HEK293 (cell line): ENCODE measurements around the gene HEPACAM.

Experiments used
- CTCF ChIA-PET: fragments of 350-600 bp; formaldehyde crosslinking; extraction: SDS; loops from one replicate; lab custom pipeline; 2021; ENCODE audit warnings: antibody characterized with exemption; lab: Yijun Ruan, JAX
- POLR2A ChIA-PET: fragments of 300-600 bp; formaldehyde crosslinking; extraction: SDS; loops from one replicate; lab custom pipeline; 2020; ENCODE audit warnings: antibody characterized with exemption, inconsistent platforms; lab: Yijun Ruan, JAX
- H3K27ac ChIP-seq: fragments of 200-500 bp; sonication (Bioruptor generic); 2 replicates; pipeline ENCODE4 v1.5.1; 2014; ENCODE audit warnings: low read depth, low read length, control low read depth, inconsistent platforms; ENCODE audit errors: extremely low read depth
- H3K36me3 ChIP-seq, 2 experiments: fragments of 200-500 bp in 1 of 2; sonication (Bioruptor generic) in 1 of 2; 1 replicate in 1 of 2; 2 replicates in 1 of 2; pipeline ENCODE4 v1.5.1; 2014 to 2017; ENCODE audit warnings: inconsistent platforms in 2 of 2, low read length in 2 of 2; ENCODE audit not compliant: control insufficient read depth in 2 of 2, insufficient read depth in 1 of 2
- H3K4me1 ChIP-seq: fragments of 200-500 bp; sonication (Bioruptor generic); 2 replicates; pipeline ENCODE4 v1.5.1; 2014; ENCODE audit warnings: mild to moderate bottlenecking, low read length, inconsistent platforms; ENCODE audit not compliant: control insufficient read depth, insufficient read depth
- H3K4me3 ChIP-seq: 2 replicates; pipeline ENCODE4 v1.5.1; 2011; ENCODE audit warnings: low read depth, mild to moderate bottlenecking, control low read depth, low read length, moderate library complexity
- H3K9me3 ChIP-seq: fragments of 200-500 bp; sonication (Bioruptor generic); 2 replicates; pipeline ENCODE4 v1.5.1; 2014; ENCODE audit warnings: low read depth, low read length, inconsistent platforms; ENCODE audit not compliant: control insufficient read depth, insufficient read depth
- MEIS1 ChIP-seq: sonication (generic); formaldehyde crosslinking; IDR thresholded peaks from 2 replicates; pipeline ENCODE4 v1.8.1; 2022; ENCODE audit warnings: missing genetic modification reagents, mild to moderate bottlenecking, borderline replicate concordance
- SP3 ChIP-seq: fragments of 450-650 bp; formaldehyde crosslinking; IDR thresholded peaks from 2 replicates; pipeline ENCODE4 v1.5.1; 2016; ENCODE audit warnings: missing biosample characterization, missing genetic modification characterization
- TRIM28 ChIP-seq: IDR thresholded peaks from 2 replicates; pipeline ENCODE4 v1.6.1; 2011; ENCODE audit warnings: low read length, control low read depth, borderline replicate concordance
- TSHZ1 ChIP-seq: fragments of 450-650 bp; formaldehyde crosslinking; IDR thresholded peaks from 2 replicates; pipeline ENCODE4 v1.5.1; 2016; ENCODE audit warnings: missing biosample characterization, missing genetic modification characterization, borderline replicate concordance
- ZBTB10 ChIP-seq: fragments of 450-650 bp; formaldehyde crosslinking; IDR thresholded peaks from 2 replicates; pipeline ENCODE4 v1.5.1; 2016; ENCODE audit warnings: missing biosample characterization, missing genetic modification characterization
- ZBTB8A ChIP-seq: fragments of 450-650 bp; formaldehyde crosslinking; IDR thresholded peaks from 2 replicates; pipeline ENCODE4 v1.5.1; 2016; ENCODE audit warnings: missing biosample characterization, missing genetic modification characterization
- ZNF112 ChIP-seq: fragments of 450-650 bp; formaldehyde crosslinking; IDR thresholded peaks from 2 replicates; pipeline ENCODE4 v1.5.0; 2017; ENCODE audit warnings: missing biosample characterization, missing genetic modification characterization
- ZNF146 ChIP-seq: fragments of 450-650 bp; formaldehyde crosslinking; IDR thresholded peaks from 2 replicates; pipeline ENCODE4 v1.5.1; 2016; ENCODE audit warnings: missing biosample characterization, missing genetic modification characterization
- ZNF16 ChIP-seq: fragments of 450-650 bp; formaldehyde crosslinking; IDR thresholded peaks from 2 replicates; pipeline ENCODE4 v1.5.1; 2016; ENCODE audit warnings: low read depth, missing biosample characterization, missing genetic modification characterization
- ZNF404 ChIP-seq: fragments of 450-650 bp; formaldehyde crosslinking; IDR thresholded peaks from 2 replicates; pipeline ENCODE4 v1.5.1; 2017; ENCODE audit warnings: missing biosample characterization, missing genetic modification characterization
- ZNF416 ChIP-seq: fragments of 450-650 bp; formaldehyde crosslinking; IDR thresholded peaks from 2 replicates; pipeline ENCODE4 v1.5.1; 2016; ENCODE audit warnings: missing biosample characterization, missing genetic modification characterization
- ZNF677 ChIP-seq: fragments of 450-650 bp; IDR thresholded peaks from 2 replicates; pipeline ENCODE4 v1.5.0; 2018; ENCODE audit warnings: missing biosample characterization, mild to moderate bottlenecking, missing genetic modification characterization, moderate library complexity
- ZNF692 ChIP-seq: fragments of 450-650 bp; formaldehyde crosslinking; IDR thresholded peaks from 2 replicates; pipeline ENCODE4 v1.5.1; 2016; ENCODE audit warnings: missing biosample characterization, missing genetic modification characterization

The HEPACAM gene

GRCh38 chr11:124897674-124898262, 38.1 kb downstream of the HEPACAM start, which contains the start of gene ROBO4 (continued):
- TF ChIP-seq SP3 (tag by site-specific recombination) = no peak

GRCh38 chr11:124896821-124897391, 38.9 kb downstream of the HEPACAM start:
- Histone ChIP-seq H3K36me3 (no peaks in the 10 kb centered on the region), H3K9me3 (no peaks in the 10 kb centered on the region), H3K4me1 (no peaks in the 10 kb centered on the region), H3K4me3 (no peak overlapping the region), H3K27ac (no peak overlapping the region)
- ChIA-PET CTCF (interaction anchor here (0.6 kb wide), 1 partner anchor 245 kb away, joined by 3 read pairs; no protein-coding TSS in a partner anchor), POLR2A (interaction anchor here (2.6 kb wide), 1 partner anchor 21 kb away, joined by 12 read pairs; no protein-coding TSS in a partner anchor)
- TF ChIP-seq ZBTB10 (tag by site-specific recombination) (no peak), TSHZ1 (tag by site-specific recombination) (no peak)

- H3K4me1 ChIP-seq = no peaks in the 10 kb centered on the region
- no peak overlapping the region for H3K27ac ChIP-seq
- H3K4me3 ChIP-seq = no peak overlapping the region
- no peaks in the 10 kb centered on the region for H3K9me3 ChIP-seq
- H3K36me3 ChIP-seq = no peaks in the 10 kb centered on the region
- no peak for TF ChIP-seq ZBTB8A (tag by site-specific recombination)
- TF ChIP-seq MEIS1 (CRISPR knock-in tag) = no peak
- no peak for TF ChIP-seq ZNF416
- TF ChIP-seq TRIM28 = no peak
- TF ChIP-seq ZNF404 (tag by site-specific recombination) = no peak
- TF ChIP-seq ZNF692 = no peak
- no peak for TF ChIP-seq ZNF16 (tag by site-specific recombination)
- no peak for TF ChIP-seq ZNF677 (tag by site-specific recombination)
- no peak for TF ChIP-seq ZNF146 (tag by site-specific recombination)
- no peak for TF ChIP-seq ZNF112 (tag by site-specific recombination)
- CTCF ChIA-PET = interaction anchor here (0.5 kb wide), 1 partner anchor 10 kb away, joined by 3 read pairs; no protein-coding TSS in a partner anchor
- POLR2A ChIA-PET = no interaction called here
Measured at GRCh38 chr11:124896071-124896750, 39.6 kb downstream of the HEPACAM start.
